ENCODE data around the gene HLF.
"Not testable (repeated sequence)": the region's sequence is repeated elsewhere in the genome, so short reads cannot be mapped to it uniquely, and the experiment has no call there.

Gene HLF

DNA sequence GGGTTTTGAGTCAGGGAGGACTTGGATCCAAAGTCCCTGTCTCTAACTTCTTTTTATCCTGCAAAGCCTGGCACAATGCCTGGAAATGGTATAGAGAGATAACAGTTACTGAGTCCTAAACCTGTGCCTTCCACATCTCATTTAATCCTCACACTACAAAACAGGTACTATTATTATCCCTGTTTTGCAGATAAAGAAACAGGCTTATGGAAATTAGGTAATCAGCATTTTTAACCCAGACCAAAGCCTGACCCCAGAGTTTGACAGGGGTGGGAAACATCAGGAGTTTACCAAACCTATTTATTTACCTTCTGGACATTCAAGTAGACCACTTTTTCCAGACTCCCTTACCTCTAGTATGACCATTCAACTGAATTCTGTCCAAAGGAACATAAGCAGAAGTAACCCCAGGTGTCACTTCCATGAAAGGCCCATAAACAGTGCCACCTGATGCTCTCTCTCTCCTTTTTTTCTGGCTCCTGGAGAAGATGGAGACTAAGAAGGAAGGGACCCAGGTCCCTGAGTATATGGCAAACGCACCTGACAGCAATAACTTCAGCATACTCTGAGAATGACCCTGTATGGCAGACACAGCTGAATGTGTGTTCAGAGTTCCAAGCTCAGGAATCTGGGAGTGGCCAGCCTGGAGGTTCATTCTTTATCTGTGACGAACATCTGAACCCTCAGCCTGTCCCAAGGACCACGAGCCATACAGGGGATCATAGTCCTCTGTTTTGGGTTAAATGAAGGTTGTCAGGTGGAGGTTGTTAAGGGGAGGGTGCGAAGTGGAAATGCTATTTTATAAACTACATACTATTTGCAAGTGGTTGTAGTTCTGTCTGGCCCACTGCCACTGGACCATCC is 62.7 kb downstream of the HLF start:
- DNase-seq (ENCODE audit: low read depth, low spot score), result no peak

DNA sequence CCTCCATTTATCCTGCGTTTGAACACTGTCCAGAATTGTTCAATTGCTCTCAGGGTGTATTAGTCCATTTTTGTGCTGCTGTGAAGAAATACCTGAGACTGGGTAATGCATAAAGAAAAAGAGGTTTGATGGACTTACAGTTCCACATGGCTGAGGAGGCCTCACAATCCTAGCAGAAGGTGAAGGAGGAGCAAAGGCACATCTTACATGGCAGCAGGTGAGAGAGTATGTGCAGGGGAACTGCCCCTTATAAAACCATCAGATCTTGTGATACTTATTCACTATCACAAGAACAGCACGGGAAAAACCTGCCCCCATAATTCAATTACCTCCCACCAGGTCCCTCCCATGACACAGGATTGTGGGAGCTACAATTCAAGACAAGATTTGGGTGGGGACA is 63.8 kb downstream of the HLF start:
- DNase-seq (ENCODE audit: low read depth, low spot score), result not testable (repeated sequence)

DNA sequence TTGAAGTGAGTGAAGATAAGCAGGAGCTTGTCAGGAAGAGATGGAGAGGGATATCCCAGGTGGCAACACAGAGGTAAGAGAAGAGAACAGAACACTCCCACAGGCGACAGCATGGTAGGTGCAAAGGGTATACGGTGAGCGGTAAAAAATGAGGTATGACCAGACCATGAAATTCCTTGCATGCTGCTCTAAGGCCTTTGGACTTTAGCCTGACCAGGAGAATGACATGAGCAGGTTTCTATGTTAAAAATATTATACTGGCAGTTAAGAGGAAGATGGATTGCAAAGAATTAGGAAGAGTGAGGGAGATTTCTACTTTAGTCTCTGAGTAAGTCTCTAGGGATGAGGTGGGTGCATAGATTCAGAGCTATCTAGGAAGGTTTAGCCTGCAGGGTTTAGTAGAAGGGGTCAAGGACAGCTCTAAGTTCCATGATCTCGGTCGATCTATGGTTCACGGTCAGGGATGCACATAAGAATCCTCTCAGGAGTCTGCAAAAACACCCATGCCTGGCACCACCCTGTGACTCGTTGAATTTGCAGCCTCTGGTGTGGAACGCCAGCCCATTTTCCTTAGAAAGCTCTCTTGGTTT is 65.7 kb downstream of the HLF start:
- DNase-seq (ENCODE audit: low read depth, low spot score), result no peak

DNA sequence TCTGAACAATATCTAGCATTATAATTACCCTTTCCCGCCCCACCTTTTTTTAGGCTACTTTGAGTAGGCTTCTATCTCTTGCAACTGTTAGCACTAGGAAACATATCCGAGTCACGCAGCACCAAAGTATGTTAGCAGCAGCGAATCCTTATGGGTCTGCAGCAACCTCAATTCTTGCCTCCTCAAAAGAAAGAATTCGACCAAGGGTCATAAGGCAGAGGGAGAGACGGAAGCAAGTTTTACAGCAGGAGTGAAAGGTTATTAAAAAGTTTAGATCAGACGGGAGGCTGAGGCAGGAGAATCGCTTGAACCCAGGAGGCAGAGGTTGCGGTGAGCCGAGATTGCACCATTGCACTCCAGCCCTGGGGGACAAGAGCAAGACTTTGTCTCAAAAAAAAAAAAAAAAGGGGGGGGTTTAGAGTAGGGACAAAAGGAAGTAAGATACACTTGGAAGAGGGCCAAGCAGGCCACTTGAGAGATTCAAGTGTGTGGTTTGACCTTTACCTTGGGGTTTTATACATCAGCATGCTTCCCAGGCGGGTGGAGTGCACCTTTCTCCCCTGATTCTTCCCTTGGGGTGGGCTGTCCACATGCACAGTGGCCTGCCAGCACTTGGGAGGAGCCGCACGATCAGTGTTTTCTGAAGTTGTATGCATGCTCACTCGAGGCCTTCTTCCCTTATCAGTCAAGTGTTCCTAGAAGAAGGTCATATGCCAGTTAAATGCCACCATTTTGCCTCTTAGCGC is 67.7 kb downstream of the HLF start:
- DNase-seq (ENCODE audit: low read depth, low spot score), result no peak

DNA sequence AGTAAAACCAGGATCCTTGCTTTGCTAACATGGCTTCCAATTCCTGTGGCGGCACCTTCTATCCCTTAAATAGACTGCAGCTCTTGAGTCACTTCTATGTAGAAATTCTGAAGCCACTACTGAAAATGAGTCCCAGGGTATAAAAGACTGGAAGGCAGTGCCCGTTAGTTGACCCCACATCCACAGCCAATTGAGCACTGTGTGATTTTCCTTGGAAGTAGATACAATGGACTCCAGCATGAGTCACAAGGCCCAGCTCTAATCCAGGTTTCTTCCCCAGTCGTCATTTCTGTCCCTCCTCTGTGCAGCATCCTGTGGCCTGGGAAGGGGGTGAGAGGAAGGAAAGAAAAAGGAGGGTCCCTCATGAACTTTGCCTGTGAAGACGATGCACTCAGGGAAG is 69.5 kb downstream of the HLF start:
- DNase-seq (ENCODE audit: low read depth, low spot score), result no peak

DNA sequence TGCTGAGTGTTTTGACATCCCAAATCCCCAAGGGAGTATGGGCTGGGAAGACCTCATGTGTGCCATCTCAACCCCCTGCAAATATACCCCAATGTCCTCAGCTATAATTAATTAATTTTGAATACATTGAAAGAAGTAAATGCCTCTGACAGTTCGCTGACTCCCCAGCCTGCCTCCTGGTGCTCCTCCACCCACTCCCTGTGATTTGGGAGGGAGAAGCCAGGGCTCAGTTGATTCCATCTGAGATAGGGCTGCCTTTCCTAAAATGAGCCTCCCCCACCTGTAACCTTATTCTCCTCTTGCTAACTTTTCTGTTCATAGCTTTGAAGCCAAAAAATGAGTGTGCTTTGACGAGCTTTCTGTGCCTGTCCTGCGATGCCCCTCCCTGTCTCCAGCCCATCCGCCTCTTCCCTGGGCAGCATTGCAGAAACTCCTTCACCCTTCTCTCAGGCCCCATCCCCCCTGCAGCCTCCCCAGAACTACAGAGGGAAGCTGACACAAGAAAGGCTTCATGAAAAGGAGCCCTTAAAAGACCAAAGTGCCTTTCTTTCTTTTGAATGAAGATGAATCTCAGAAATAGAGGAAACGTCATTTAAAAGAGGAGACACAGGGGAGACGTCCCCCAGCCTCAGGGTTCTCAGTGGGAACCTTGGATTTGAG is 70.3 kb downstream of the HLF start:
- DNase-seq (ENCODE audit: low read depth, low spot score), result no peak

DNA sequence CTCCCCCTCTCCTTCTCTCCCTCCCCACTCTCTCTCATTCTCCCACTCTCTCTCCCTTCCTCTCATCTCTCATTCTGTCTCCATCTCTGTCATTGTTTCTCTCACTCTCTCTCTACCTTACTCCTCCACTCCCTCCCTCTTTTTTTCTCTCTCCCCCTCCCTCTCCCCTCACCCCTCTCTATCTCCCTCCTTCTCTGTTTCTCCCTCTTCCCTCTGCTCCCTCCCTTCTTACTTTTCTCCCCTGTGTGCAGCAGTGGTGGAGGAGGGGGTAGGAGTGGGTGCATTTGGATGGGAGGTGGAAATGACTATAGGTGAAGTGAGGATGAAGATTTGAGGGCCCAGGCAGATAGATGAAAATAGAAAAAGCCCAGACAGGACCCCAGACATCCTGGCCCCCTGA is 70.9 kb downstream of the HLF start:
- DNase-seq (ENCODE audit: low read depth, low spot score), result no peak

DNA sequence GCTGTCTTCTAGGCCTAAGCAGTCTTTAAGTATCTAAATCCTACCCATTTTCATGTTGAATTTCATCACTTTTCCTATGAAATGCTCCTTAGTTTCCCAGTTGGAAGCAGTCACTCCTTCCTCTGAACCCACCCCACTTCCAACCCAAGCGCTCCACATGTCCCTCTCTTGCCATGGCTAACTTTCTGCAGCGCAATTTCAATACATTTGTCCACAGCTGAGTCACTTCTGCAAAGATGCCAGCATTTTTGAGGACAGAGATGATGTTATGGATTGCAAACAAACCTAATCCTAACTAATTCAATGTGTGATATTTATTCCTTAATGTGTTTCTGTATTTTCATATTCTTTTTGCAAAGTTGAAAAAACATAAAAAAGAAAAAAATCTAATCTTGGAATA is 71.7 kb downstream of the HLF start:
- no peak for DNase-seq (ENCODE audit: low read depth, low spot score)

DNA sequence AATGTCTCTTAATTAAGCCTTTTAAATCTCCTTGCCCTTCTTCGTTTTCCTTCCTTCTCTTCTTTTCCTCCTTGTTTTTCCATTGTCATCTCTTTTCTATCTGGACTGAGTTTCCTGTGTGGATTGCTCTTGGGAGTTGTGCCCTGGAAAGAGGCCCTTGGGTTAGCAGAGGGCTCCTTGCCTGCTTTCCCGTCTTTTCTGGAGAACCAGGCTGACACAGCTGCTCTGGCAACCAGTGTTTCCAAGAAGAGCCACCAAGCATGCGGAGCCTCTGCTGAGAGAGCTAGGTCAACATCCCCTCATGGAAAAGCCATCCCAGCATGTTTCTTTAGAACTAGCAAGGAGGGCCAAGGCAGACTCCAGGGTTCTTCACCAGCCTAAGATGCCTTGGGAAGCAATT is 75.4 kb downstream of the HLF start:
- no peak for DNase-seq (ENCODE audit: low read depth, low spot score)

DNA sequence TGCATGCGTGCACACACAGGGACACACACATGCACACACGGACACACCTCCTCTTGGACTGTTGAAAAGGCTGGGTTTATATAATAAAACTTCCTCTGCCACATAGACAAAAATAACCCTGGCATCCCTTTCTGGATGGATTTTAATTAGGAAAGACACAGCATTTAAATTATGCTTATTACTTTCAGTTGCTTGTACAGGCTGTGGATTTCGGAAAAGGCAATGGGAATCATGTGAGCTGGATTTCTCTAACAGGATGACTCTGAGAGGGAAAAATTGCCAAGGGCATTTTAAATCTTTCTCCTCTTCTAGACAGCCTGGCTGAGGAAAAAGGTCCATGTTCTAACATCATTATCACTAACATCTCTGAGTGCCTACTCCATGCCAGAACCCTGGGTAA is 75.9 kb downstream of the HLF start:
- no peak for DNase-seq (ENCODE audit: low read depth, low spot score)

DNA sequence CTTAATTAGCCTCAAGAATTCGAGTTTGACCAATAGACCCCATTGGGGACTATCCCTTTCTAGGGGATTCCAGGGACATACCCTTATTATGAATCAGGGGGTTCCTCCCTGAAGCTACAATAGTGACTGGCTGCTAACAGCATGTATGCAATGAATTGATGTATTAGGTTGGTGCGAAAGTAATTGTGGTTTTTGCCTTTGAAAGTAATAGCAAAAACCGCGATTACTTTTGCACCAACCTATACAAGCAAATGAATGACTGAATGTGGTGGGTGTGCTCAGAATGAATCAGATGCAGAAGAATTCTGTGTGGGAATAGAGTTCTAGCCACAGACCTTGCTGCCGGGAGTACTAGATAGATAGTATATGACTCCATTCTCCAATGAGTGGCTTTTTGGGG is 76.7 kb downstream of the HLF start:
- no peak for DNase-seq (ENCODE audit: low read depth, low spot score)

DNA sequence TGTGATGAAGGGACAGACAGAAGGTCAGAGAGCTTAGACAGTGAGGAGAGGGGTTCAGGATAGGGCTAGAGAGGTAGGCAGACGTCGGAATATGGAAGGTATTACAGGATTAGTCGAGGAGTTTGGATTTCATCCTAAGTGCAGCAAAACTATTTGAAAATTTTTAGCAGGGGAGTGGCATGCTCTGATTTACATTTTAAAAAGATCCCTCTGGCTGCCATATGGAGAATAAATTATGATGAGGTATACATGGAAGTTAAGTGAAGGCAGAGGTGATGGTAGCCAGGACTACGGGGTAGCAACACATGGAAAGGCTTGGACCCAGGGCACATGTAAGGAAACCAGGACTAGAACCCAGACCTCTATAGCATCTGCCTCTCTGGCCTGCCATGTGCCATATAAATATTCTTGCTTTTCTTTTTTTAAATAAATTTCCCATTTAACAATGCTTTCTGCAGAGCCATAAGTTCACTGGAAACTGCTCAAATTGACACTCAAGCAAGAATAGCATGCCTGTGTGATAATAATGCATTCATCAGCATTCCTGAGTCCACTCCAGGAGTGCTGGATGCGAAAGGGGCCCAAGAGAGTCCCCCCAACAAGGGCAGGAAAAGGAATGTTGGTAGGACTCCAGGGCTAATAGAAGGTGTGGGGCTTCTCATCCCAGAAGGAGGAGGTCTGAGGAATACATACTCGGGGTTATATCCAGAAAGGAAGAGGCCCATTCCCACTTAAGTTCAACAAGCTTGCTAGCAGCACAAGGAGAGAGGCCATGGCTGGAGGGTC is 78.2 kb downstream of the HLF start:
- no peak for DNase-seq (ENCODE audit: low read depth, low spot score)

DNA sequence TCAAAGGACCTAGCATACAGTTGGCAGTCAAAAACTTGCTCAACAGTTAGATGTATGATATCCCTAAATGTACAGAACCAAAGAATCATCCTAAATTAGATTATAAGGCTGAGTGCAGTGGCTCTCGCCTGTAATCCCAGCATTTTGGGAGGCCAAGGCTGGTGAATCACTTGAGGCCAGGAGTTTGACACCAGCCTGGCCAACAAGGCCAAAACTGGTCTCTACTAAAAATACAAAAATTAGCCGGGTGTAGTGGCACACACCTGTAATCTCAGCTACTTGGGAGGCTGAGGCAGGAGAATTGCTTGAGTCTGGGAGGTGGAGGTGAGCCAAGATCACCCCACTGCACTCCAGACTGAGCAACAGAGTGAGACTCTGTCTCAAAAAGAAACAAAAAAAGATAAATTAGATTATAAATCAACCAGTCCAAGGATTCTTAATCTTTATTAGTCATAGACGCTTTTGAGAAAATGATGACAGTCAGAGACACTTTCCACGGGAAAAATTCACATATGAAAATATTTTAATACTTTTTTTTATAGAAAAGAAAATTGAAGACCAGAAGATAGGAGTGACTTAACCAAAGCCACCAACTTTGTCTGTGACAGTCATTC is 79.2 kb downstream of the HLF start:
- no peak for DNase-seq (ENCODE audit: low read depth, low spot score)

DNA sequence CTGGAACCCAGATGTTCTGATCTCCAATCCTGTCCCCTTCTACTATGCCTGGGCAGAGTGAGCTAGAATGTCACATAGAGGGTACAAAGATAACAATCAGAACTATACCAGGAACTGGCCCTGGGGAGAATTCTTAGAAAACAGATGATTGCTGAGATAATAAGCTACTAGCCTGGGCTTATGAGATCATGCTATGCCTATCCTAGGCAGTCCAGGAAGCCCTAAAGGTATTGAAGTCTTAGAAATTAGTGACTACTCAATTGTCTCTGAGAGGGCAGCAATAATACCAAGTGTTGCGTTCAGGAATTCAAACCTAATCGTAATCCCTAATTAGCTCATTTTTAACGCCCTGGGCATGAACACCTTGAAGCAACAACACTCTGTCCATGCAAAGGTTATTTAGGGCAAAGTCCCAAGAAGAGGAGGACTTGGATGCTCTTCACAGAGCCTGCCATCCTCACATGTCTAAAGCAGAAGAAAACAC is 79.8 kb downstream of the HLF start:
- DNase-seq (ENCODE audit: low read depth, low spot score), result no peak

DNA sequence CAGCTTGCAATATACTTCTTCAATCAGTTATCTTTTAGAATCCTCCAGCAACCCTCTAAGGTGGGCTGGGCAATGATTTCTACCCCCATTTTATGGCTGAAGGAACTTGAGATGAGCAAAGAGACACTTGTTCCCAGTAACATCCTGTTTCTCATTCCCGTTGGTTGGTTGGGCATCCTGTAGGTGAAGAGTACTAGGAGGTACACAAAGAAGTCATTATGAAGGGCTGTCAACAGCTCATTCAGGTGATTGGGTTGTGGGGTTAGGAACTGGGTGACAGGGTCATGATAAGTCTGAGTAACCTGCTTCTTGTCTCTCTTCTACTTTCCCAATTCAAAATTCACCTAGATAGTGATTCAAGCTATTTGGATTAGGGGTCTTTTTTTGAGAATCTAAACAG is 80.4 kb downstream of the HLF start:
- DNase-seq (ENCODE audit: low read depth, low spot score), result no peak

DNA sequence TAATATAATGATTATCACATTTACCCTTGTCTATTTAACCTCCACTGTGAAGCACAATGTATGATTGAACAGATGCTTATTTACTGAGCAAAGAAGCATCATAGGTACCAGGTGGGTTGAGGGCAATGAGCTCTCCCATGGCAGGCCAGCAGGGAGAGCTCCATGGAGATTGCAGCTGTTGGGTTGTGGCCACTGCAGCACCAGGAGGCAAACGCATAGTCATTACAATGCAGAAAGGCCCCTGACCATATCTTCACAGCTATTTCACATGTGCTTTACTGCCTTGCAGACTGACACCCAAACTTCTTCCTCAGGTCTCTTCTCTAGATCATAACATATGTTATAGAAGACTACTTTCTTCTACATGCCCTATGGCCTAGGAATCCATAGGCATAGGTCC is 81.9 kb downstream of the HLF start:
- DNase-seq (ENCODE audit: low read depth, low spot score), result no peak

DNA sequence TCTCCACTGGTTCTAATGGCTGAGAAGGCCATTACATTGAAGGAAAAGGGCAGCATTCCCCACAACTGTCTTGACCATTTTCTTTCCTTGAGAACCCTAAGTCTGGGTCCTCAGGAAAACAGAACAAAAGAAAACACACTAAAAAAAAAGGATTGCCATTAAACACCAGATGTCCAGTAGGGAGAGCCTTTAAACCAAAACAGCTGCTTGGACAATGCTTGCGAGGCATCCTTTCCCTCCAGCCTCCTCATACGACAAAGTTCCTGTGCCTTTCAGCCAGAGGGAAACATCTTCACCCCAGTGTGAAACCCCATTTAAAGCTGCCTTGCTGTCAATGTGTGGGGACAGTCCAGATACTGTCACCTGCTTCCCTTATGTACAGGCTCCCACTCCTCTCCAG is 82.6 kb downstream of the HLF start:
- no peak for DNase-seq (ENCODE audit: low read depth, low spot score)

DNA sequence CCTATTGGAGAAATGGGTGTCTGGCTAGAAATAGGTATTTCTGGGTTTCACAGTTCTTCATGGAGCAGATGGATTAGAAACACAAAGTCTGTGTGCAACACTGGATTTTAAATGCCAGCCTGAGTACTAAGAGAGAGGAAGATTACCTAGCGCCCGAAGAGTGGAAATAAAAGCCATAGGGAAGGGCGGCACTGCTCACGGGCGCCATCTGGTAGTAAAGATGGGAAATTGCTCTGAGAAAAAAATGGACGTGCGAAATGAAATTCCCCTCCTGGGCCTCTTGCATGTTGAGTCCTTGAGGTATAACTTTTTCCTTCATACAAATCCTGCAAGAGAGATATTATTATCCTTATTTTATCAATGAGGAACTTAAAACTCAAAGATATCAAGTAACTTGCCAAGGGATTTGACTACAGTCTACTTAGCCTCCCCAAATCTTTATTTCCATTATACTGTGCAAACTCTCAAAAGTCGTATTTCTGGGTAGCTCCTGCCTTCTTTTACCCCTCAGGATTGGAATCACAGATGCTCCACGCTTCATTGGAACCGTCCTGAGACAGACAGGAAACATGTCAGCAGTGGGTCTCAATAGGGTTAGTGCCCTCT is 84.1 kb downstream of the HLF start:
- peak; percentile 26 for DNase-seq (ENCODE audit: low read depth, low spot score)

DNA sequence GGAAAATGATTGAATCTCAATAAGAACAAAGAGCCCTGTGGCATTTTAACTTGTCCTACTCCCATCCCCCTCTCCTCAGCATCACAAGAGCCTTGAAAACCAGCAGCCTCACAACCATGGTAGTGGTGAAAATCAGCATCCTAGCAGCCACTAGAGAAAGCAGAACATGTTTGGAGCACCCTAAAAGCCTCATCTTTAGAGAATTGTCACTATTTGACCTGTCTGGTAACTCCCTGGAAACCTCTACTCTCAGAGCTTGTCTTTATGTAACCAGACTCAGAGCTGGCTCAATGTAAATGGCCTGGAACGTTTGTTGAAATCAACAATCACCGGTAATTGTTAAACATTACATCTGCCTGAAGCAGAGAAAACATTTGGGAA is 86.1 kb downstream of the HLF start:
- no peak for DNase-seq (ENCODE audit: low read depth, low spot score)

DNA sequence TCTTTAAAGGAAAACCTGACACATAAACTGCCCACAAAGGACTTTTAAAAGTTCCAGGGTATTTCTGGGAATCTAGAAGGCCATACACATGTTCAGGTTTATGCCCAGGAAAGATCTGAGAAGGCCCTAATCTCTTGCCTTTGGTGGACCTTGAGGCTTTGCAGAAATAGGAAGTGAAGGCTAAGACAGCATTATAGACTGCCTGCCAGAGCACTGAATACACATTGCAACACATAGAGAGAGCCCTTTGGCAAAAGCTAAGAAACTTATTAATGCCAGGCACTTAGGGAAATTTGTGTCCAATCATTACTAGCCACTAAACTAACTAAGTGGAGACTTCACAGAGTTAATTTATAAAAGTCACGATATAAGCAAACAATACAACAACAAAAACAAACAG is 86.5 kb downstream of the HLF start:
- DNase-seq (ENCODE audit: low read depth, low spot score), result no peak

DNA sequence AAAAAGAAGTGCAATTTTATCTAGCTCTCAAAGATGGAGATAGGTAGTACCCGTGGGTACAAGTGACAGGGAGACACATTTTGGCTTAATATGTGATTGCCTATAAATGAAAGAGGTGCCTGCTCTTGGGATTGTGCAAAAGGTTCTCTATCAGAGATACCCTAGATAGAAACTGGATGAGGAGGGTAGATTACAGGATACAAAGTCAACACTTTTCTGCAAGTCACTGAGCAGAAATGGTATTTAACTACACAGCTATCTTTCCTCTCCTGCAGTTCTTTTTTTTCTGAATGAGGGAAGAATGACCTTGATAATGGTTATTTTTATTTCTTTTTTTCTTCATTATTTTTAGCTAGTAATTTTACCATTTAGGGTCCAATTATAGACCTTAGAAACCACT is 89.2 kb downstream of the HLF start:
- DNase-seq (ENCODE audit: low read depth, low spot score), result no peak
